Muscle of back (tissue), 11 donors: ENCODE data around the gene MTARC2. TPM values are rescaled to one million over a fixed set of nuclear protein-coding genes. Genes with fewer than 3 reads are reported as not detected.
A peak's percentile ranks its signal among the peaks of the same experiment; 100 is the strongest.
"Not testable (repeated sequence)": the region's sequence is repeated elsewhere in the genome, so short reads cannot be mapped to it uniquely, and the experiment has no call there.

Experiments
- DNase-seq, 3 donors: peaks; one replicate each; pipeline versions ENCODE4 v3.0.0 to v3.0.0-alpha.2; 2013
- polyA plus RNA-seq, 10 donors: library from polyadenylated mRNA; unstranded; fragments of 120-200 nt; gene quantifications; one replicate each; pipeline ENCODE4 v1.2.1, GENCODE V29; 2013; ENCODE audit not compliant: insufficient read length in 10 of 10

Gene MTARC2
- polyA plus RNA-seq, 10 donors, result 11.6 to 25.2 (median 16.8) TPM

DNA sequence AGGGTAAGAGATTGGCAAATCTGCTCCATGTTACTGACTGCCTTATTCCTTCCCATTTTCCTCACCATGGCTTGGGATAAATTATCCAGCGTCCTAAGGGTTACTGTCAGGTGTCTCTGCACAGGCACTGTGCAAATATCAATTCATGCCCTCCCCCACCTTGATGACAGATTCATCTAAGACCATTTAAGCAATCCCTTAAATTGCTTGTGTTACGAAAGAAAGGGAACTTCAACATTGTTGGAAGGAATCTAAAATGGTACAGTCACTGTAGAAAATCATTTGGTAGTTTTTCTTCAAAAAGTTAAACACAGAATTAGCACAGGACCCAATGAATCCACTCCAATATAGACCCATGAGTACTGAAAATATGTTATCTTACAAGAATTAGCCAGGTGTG, 17.6 kb upstream of the MTARC2 start:
- no peak for DNase-seq

DNA sequence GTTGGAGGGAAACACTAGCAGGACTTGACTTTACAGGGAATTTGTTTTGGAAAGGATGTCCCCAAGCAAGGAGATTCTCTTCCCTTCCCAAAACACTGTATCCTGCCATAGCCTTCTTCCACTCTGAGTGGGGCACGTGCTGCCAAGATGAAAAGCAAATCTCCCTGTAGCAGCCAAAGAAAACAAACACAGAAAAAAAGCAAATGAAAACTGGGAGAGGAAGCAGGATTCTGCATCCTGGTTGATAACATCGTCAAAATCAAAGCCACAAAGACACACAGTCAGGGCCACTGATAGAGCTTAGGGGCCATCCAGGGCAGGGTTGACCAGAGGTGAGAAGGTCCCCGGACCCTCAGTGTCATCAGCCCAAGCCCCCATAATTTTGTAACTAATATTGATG, 16.0 kb upstream of the MTARC2 start:
- DNase-seq, result no peak

DNA sequence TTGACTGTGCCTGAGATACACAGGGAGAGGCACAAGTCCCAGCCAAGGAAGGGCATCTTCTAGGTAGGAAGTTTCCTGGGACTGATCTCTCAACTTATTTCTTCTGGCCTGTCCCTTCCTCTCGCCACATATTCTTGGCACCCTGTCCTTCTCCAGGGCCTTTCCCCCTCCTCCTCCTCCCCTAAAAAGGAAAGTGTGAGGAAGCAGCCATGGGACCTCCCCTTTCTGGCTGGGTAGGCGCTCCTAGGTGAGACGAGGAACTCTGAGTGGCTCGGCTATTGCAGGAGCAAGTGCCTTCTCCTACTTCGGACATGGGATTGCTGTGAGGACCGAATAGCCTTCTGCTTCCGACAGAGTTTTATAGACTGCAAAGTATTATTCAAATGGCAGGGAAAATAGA, 15.5 kb upstream of the MTARC2 start:
- DNase-seq, result no peak

DNA sequence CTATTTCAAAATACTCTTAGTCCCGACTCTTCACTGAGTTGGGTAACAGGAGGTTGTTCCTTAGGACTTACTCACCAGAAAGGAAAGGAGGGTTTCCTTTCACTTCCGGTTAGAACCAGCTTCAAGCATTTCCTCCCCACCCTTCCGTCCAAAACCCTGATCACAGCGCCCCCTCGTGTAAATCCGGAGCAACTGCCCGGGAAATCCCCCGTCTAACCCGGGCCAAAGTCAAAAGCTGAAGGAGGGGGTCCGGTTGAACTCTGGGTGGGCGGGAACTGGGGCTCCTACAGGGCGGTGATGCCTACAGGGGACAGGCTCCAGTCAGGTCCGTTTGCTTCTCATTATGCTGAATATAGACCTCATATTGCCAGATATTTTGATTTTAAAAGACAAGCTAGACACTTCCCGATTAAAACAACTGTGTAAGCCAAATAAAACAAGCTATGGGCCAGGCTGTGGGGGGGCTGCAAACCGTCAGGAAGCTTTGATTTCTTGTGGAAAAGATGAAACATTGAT, 15.0 kb upstream of the MTARC2 start:
- peak; percentile 71 to 84 (median 77) for DNase-seq

DNA sequence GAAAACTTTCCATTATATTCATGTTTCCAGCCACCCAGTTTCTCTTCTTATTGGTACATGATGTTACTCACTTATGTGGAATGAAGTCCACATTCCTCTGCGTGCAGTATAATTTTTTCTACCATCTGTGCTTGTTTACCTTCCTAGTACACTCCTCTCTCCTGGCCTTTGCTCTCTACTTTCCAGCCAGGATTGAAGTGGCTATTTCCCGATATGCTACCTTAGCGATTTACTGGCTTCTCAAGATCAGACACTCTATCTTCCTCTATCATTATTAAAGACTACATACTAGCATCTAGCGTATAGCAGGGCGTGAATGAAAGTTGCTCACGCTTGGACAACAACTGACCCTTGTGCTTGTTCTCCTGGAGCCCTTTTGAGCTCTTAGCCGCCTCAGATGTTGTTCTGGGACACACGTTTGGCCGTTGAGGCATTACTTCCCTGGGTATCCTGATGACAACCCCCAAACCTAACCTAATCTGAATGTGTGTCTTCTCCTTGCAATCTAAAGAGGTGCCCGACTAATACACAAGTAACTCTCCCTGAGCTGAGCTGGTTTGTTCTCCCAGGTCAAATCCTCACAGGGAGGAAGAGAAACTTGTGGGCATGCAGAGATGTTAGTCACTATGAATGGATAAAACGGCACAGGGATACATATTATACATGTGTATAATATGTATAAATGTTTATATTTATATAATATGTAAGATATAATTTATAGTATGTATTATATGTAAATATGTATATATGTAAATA, 13.4 kb upstream of the MTARC2 start:
- no peak for DNase-seq

DNA sequence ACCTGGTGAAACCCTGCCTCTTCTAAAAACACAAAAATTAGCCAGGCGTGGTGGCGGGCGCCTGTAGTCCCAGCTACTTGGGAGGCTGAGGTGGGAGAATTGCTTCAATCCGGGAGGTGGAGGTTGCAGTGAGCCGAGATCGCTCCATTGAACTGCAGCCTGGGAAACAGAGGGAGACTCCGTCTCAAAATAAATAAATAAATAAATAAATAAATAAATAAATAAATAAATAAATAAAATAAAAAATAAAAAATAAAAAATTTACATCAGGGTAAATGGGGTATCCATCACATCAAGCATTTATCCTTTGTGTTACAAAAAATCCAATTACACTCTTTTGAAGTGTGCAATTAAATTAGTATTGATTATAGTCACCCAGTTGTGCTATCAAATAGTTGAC, 11.8 kb upstream of the MTARC2 start:
- DNase-seq, result not testable (repeated sequence)

DNA sequence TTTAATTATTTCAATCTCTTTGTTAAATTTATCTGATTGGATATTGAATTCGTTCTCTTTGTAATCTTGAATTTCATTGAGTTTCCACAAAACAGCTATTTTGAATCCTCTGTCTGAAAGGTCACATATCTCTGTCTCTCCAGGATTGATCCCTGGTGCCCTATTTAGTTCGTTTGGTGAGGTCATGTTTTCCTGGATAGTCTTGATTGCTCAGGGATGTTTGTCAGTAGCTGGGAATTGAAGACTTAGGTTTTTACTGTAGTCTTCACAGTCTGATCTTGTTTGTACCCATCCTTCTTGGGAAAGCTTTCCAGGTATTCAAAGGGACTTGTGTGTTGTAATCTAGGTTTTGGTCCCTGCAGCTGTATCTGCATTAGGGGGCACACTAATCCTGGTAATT, 6.8 kb upstream of the MTARC2 start:
- DNase-seq, result no peak

DNA sequence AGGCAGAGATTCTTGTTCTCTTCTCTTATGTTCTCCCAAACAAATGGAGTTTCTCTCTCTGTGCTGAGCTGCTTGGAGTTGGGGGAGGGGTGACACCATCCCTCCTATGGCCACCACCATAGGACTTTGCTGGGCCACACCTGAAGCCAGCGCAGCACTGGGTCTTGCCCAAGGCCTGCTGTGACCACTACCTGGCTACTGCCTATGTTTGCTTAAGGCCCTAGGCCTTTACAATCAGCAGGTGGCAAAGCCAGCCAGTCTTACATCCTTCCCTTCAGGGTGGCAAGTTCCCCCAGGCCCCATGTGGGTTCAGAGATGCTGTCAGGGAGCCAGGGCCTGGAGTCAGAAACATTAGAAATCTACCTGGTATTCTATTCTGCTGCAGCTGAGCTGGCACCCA, 6.3 kb upstream of the MTARC2 start:
- no peak for DNase-seq

DNA sequence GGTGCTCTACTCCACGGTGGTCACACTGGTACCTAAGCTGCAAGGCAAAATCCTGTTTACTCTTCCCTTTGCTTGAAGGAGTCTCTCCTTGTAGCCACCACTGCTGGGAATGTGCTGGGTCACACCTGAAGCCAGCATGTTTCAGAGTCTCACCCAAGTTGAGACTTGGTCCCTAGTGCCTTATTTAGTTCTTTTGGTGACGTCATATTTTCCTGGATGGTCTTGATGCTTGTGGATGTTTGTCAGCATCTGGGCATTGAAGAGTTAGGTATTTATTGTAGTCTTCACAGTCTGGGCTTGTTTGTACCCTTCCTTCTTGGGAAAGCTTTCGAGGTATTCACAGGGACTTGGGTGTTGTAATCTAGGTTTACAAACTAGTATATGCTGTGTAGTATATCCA, 5.6 kb upstream of the MTARC2 start:
- no peak for DNase-seq

DNA sequence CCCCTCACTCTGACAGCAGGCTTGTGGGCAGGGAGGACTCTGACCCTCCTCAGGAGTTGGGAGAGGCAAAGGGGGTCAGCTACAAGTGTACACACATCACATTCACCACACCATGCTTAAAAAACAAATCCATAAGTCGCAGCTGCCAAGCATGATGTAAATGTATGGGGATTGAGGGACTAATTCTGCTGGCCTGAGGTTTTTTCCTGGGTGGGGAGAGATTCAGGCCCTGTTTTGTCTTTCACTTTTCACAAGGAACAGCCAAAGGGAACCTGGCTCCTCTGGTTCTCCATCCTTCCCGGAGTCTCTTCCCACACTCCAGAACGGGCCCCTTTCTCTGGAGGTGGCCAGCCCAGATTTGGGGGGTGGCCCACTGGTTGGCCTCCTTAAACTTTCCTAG, 1.3 kb upstream of the MTARC2 start:
- peak in 2 of 3 donors; percentile 21 to 57 for DNase-seq

DNA sequence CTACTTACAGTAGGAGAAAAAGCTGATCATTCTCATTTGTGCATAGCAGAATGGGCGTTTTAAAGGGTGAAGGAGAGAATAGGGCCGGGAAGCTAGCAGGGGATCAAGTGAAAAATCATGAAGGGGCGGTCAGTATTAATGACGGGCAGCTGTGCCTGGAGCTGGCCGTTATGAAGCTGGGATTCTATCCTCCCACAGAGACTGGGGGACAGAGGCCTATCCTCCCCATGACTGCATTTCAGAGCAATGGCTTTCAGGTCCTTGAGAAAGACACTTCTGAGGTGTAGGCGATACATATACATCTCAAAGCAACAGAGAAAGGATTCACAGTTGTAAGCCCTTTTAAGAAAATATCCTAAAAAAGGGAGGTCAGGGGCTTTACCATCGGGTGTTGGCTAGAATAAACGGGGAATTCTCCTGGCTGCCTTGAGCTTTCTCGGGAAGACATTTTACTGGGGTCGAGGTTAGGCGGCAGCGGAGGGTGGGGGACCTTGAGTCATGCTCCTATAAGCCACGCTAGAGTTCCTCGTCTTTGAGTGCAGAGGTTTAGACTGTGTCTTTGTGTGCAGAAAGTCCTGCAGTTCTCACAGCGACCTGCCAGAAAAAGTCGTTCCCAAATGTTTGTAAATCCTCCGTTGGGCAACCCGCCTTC, 559 bp upstream of the MTARC2 start:
- DNase-seq, result no peak

DNA sequence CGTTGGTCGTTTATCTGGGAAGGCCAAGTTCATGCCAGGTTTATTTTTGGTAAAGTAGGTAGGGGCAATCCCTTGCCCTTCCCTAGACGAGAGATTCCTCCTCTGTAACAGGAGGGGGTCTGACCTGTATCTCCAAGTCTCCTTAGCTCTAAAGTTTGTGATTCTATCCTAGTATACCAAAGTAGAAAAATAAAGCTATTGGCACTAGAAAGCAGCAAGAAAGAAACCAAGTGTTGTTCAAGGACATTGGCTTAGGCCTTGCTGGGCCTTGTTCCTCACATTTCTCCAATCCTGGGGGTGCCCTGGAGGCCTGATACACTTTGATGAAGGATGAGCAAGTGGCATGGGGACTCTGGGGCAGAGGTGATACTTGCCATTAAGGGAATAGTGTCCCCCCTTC, 814 bp downstream of the MTARC2 start:
- peak in 1 of 3 donors; percentile 53 for DNase-seq

DNA sequence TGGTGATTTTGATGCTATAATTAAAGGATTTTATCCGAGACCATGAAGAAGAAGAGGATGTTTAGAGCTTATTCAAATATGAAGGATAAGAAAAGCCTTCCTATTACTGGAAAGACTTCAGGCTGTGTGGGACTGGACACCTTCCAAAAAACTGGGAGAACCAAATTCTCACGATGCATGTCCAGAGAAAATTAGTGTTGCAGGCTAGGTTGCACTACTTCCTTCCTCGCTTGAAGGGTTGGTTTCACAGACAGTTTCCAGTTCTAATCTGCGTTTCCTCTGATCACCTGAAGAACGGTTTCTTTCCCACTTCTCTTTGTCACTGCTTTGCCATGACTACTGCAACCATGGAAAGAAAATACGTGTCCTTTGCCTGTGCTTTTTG, 2.0 kb downstream of the MTARC2 start:
- peak in 2 of 3 donors; percentile 59 to 71 for DNase-seq

DNA sequence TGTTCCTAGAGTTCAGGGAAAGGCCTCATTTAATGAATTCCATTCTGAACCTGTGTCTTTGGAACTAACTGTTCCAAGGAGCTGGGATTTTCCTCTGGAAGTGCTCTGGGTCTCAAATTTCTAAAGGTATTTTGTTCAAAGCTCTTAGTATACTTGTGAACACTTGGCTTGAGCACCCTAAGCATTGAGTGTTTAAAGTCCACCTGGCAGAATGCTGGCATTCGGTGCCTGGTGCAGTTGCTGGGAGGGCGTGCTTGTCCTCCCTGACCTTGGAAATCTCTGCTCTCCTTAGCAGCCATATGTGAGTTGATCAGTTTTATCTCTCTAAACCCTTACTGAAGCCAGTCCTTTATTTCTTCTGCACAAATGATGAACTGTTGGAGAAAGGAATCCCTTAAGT, 3.0 kb downstream of the MTARC2 start:
- DNase-seq, result no peak

DNA sequence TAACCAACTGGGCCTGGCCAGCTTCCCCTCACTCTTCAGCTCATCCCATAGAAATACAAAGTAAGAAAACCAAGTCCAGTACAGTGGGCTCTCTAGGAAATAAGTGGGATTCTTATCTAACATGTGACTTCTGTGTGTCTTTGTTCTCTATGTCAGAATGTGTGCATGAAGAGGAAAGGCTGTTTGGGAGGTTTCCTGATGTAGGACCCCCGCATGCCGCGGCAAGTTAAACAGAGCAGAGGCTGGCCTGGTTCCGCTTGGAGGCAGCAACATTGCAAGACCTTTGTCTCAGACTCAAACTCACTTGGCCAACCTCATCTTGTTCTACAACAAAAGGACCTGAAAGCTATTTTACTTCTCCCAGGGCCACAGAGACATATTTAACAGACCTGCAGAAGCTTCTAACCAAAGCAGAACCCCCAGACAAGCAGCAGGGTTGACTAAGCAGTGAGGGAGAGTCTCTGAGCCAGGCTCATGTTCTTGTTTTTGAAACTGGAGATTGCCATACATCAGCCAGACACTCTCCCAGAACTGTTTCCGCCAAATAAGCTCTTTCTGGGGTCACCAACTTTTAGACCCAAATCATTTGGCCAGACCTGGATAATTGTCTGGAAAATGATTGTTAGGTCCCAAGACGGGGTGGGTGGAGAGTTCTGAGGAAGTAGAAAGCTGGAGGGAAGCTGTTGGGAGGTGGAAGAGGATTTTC, 6.2 kb downstream of the MTARC2 start:
- DNase-seq, result no peak

DNA sequence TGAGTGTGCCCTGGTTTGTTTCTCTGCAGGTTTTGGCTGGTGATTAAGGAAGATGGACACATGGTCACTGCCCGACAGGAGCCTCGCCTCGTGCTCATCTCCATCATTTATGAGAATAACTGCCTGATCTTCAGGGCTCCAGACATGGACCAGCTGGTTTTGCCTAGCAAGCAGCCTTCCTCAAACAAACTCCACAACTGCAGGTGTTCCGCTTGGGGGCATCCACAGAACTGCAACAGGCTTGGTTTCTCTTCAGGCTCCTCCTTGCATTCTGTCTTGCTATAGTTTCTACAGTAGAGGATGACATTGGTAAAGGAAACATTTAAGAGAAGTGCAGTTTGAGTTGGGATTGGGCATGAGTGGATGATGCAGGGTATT, 6.8 kb downstream of the MTARC2 start:
- no peak for DNase-seq

DNA sequence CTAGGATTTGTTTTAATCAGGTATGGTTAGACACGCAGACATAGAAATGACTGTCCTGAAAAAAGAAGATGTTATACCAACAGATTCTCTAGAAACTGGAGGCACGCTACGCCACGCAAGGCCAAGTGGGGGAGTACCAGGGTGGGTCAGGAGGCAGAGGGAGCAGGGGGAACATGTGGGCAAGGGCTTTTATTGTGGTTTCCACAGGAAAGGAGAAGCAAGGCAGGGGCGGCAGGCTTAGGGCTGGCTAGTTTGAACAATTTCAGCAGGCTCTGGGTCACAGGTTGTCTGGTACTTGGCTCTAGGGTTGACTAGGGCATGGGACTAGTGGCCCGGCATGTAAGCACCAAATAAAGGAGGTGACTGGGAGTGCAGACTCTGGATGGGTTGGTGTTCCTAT, 7.2 kb downstream of the MTARC2 start:
- DNase-seq, result no peak

DNA sequence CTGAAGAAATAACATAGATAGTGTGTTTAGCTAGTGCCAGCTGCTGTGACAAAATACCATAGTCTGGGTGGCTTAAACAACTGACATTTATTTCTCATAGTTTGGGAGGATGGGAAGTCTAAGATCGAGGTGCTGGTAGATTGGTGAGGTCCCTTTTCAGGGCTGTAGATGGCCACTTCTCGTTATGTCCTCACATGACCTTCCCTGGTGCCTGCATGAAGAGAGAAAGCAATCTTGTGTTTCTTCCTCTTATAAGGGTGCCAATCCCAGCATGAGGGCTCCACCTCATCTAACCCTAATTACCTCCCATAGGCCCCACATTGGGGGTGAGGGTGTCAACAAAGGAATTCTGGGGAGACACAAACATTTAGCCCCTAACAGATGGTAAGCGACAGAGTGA, 9.3 kb downstream of the MTARC2 start:
- no peak for DNase-seq

DNA sequence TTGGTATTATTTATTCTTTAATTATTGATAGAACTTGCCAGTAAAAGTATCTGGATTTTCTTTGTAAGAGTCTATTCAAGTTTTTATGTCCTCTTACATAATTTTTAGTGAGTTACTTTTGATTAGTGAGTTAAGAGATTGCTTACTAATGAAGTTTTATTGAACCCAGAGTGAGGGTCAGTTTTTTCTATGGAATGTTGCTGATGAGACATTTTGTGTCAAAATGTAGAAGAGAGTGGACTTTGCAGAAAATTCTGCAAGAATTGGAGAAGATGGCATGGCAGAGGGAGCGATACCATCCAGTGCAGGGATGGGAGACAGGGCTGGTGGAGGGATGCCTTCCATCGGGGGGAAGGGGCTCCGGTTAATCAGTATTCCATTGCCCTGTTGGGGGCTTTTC, 11.0 kb downstream of the MTARC2 start:
- DNase-seq, result no peak

DNA sequence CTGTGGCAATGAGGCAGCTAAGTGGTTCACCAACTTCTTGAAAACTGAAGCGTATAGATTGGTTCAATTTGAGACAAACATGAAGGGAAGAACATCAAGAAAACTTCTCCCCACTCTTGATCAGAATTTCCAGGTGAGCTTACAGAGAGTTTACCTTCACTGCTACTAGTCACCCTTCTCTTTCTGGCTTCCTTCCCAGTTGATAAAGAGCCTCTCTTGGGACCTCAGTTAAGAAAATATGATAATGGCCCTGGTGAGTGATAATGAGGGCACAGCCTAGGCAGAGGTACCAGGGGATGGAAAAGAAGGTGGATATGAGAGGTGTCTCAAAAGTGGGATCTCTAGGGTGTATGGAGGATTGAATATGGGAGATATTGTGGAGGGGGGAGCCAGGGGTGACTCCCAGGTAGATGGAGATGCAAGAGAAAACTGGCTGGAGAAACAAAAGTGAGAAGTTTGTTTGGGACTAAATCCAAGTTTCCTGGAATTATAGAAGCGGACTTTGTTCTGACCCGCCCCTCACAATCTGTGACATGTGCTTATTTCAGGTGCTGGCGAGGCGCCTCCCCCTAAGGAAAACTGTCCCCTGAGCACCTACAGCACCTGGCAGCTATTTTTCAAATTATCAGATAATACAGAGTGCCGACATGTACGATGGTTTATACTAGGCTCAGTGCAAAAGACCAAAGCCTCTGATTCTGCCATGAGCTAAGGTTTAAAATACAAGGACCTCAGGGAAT, 13.7 kb downstream of the MTARC2 start:
- DNase-seq, result no peak

DNA sequence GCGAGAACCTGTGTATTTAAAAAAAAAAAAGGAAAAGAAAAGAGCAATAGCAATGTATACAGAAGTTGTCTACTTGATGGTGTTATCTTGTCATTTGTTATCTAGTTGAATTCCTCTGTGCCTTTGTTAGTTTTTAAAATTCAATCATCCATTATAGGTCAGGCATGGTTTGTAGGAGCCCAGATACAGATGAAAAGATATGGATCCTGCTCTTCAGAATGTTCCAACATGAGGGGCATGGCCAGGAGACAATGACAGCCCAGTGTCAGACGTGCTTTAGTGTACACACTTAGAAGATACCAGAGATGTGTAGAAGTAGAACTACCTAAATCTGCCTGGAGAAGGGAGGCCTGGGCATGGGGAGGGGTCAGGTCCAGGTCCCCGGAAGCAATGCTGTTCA, 16.6 kb downstream of the MTARC2 start:
- no peak for DNase-seq
